AG04450 (cell line): Measurements from ENCODE around the gene ZNF646. TPM values are rescaled to one million over a fixed set of nuclear protein-coding genes. Genes with fewer than 3 reads are reported as not detected.

ENCODE experiments used
- CTCF ChIA-PET: fragments of 300-600, 350-600 bp; formaldehyde crosslinking; extraction: SDS; loops from one replicate; lab custom pipeline; 2022; ENCODE audit warnings: antibody characterized with exemption, inconsistent platforms; lab: Charles Lee
- POLR2A ChIA-PET: fragments of 350-600 bp; formaldehyde crosslinking; extraction: SDS; loops from one replicate; lab custom pipeline; 2021; ENCODE audit warnings: antibody characterized with exemption, inconsistent platforms; lab: Yijun Ruan, JAX
- DNase-seq: peaks from one replicate; pipeline ENCODE4 v3.0.0-alpha.2; 2011; ENCODE audit warnings: low read depth, low spot score
- H3K27ac ChIP-seq: one replicate; pipeline ENCODE4 v1.5.1; 2012; ENCODE audit warnings: low read depth, low read length, control low read depth
- H3K27me3 ChIP-seq: one replicate; pipeline ENCODE4 v1.6.0; 2012; ENCODE audit warnings: low read length; ENCODE audit not compliant: control insufficient read depth, insufficient read depth
- H3K4me3 ChIP-seq: 2 replicates; pipeline ENCODE4 v1.5.1; 2011; ENCODE audit warnings: mild to moderate bottlenecking, low read depth, low read length, control low read depth
- H3K9me3 ChIP-seq: 2 replicates; pipeline ENCODE4 v1.5.1; 2012; ENCODE audit warnings: low read length; ENCODE audit not compliant: control insufficient read depth, insufficient read depth
- CTCF ChIP-seq: IDR thresholded peaks from 2 replicates; pipeline ENCODE4 v1.5.1; 2011; ENCODE audit warnings: low read depth, low read length, control low read depth, inconsistent platforms
- polyA plus RNA-seq: library from polyadenylated mRNA; depleted of rRNA; stranded (reverse); fragments of >200 nt; gene quantifications from 2 replicates; pipeline ENCODE4 v1.2.3, GENCODE V29; 2011

The ZNF646 gene
- polyA plus RNA-seq, 1 experiment = 2.4 TPM

- ChIA-PET POLR2A (no interaction called here), CTCF (interaction anchor here (0.6 kb wide), 1 partner anchor 378 kb away, joined by 4 read pairs; no protein-coding TSS in a partner anchor)
- Histone ChIP-seq H3K27ac (no peak overlapping the region), H3K27me3 (no peaks in the 10 kb centered on the region), H3K9me3 (no peaks in the 10 kb centered on the region; the same call in 1 of the 2 replicates), H3K4me3 (no peak overlapping the region)
- TF ChIP-seq CTCF = no peak
- DNase-seq = no peak
These were observed 8.9 kb downstream of the ZNF646 start for GRCh38 chr16:31083081-31083480.

- Histone ChIP-seq H3K9me3 (no peaks in the 10 kb centered on the region; the same call in 1 of the 2 replicates), H3K27ac (no peak overlapping the region), H3K4me3 (no peak overlapping the region), H3K27me3 (no peaks in the 10 kb centered on the region)
- POLR2A ChIA-PET = no interaction called here
- CTCF ChIA-PET = interaction anchor here (0.6 kb wide), 1 partner anchor 377 kb away, joined by 4 read pairs; no protein-coding TSS in a partner anchor
- TF ChIP-seq CTCF = no peak
- DNase-seq = no peak
These were observed 9.3 kb downstream of the ZNF646 start for GRCh38 chr16:31083556-31083955.

GRCh38 chr16:31083981-31084380, 9.8 kb downstream of the ZNF646 start:
- POLR2A ChIA-PET = no interaction called here
- CTCF ChIA-PET = interaction anchor here (0.8 kb wide), 1 partner anchor 59 kb away, joined by 3 read pairs; no protein-coding TSS in a partner anchor
- no peaks in the 10 kb centered on the region; the same call in 1 of the 2 replicates for H3K9me3 ChIP-seq
- H3K4me3 ChIP-seq = no peak overlapping the region
- DNase-seq = no peak
- no peak for TF ChIP-seq CTCF
- no peak overlapping the region for H3K27ac ChIP-seq
- H3K27me3 ChIP-seq = no peaks in the 10 kb centered on the region

- H3K27me3 ChIP-seq = no peaks in the 10 kb centered on the region
- ChIA-PET POLR2A (interaction anchor here (1.0 kb wide), 1 partner anchor 96 kb away, joined by 3 read pairs; no protein-coding TSS in a partner anchor), CTCF (interaction anchor here (0.8 kb wide), 1 partner anchor 58 kb away, joined by 3 read pairs; no protein-coding TSS in a partner anchor)
- H3K27ac ChIP-seq = no peak overlapping the region
- no peak overlapping the region for H3K4me3 ChIP-seq
- TF ChIP-seq CTCF = no peak
- DNase-seq = no peak
- H3K9me3 ChIP-seq = no peaks in the 10 kb centered on the region; the same call in 1 of the 2 replicates
These were observed 10.5 kb downstream of the ZNF646 start for GRCh38 chr16:31084584-31085302.

- TF ChIP-seq CTCF = no peak
- no peak for DNase-seq
- Histone ChIP-seq H3K9me3 (no peaks in the 10 kb centered on the region; the same call in 1 of the 2 replicates), H3K4me3 (no peak overlapping the region), H3K27ac (no peak overlapping the region), H3K27me3 (no peaks in the 10 kb centered on the region)
- ChIA-PET CTCF (no interaction called here), POLR2A (interaction anchor here (1.0 kb wide), 2 partner anchors 11 to 95 kb away, joined by 3 read pairs; partner anchors contain the start of genes ZNF646 and ZNF668)
These were observed 11.2 kb downstream of the ZNF646 start for GRCh38 chr16:31085411-31085810.
